Psoas muscle (tissue), 8 donors: Measurements from ENCODE around the gene CASTOR1. TPM values are rescaled to one million over a fixed set of nuclear protein-coding genes. Genes with fewer than 3 reads are reported as not detected.

Source experiments
- ATAC-seq, 4 donors: fragments of 200-7000 bp; cut with Tn5 transposase; one replicate each; pipeline ENCODE4 v1.9.1; 2020; ENCODE audit warnings: moderate library complexity in 3 of 4, mild to moderate bottlenecking in 2 of 4
- DNase-seq, 2 donors: peaks; one replicate each; pipeline ENCODE4 v3.0.0-alpha.2; 2020
- H3K27ac ChIP-seq: fragments of 200-600 bp; one replicate; pipeline ENCODE4 v1.8.0; 2022
- H3K27me3 ChIP-seq, 3 donors: fragments of 200-600 bp in 1 of 3; one replicate each; pipeline versions ENCODE4 v1.6.1 to v1.8.0; 2013 to 2022; ENCODE audit warnings: low read length in 2 of 3, mild to moderate bottlenecking in 2 of 3, moderate library complexity in 1 of 3; ENCODE audit not compliant: insufficient read depth in 3 of 3
- H3K36me3 ChIP-seq, 2 donors: fragments of 200-600 bp in 1 of 2; one replicate each; pipeline versions ENCODE4 v1.6.1 to v1.8.0; 2013 to 2022; ENCODE audit warnings: low read depth in 1 of 2, mild to moderate bottlenecking in 1 of 2, moderate library complexity in 1 of 2; ENCODE audit not compliant: insufficient read depth in 1 of 2
- H3K4me1 ChIP-seq: fragments of 200-600 bp; one replicate; pipeline ENCODE4 v1.8.0; 2022
- H3K4me3 ChIP-seq: fragments of 200-600 bp; one replicate; pipeline ENCODE4 v1.8.0; 2022; ENCODE audit warnings: mild to moderate bottlenecking
- H3K9me3 ChIP-seq: fragments of 200-600 bp; one replicate; pipeline ENCODE4 v1.8.0; 2022
- WGBS, 3 donors: extraction: QIAGEN DNeasy Blood & Tissue Kit; methylation state at CpG; one replicate each; pipeline versions ENCODE4 v1.1.6 to v1.1.7; 2013; 5-methylcytosine and 5-hydroxymethylcytosine counted together
- intact Hi-C, 2 donors: fragments of 100-400 bp; cut with DNase I; formaldehyde crosslinking; loops; one replicate each; pipeline versions ENCODE4 v1.11.0 to v1.14.2; 2022
- polyA plus RNA-seq, 3 donors: library from polyadenylated mRNA; stranded (reverse); fragments of 200-250 nt; gene quantifications; one replicate each; pipeline ENCODE4 v1.2.3, GENCODE V29; 2013
- total RNA-seq, 4 donors: library from RNA; stranded (reverse); fragmentation: NEBNext Ultra II Directional in 2 of 4; extraction: Animal tissue kit (Norgen Biotek cat#: 25700) in 2 of 4; gene quantifications; one replicate each; pipeline versions ENCODE4 v1.2.1 to v1.2.4, GENCODE V29; 2021 to 2023
- TF ChIP-seq, protein P1 (sequence below): fragments of 200-600 bp; IDR thresholded peaks from one replicate; pipeline ENCODE4 v1.8.0; 2022; ENCODE audit warnings: antibody characterized with exemption
- donor health status: healthy with polysubstance abuse.
- donor health status: DM: no; HTN: no; CAD: no; lungs with moderate emphysema.
- donor health status: Bipolar disorder and iron deficiency.
- donor health status: healthy.
- donor health status: DM: yes; HTN: yes; CAD: no.
- donor health status: DM: no; HTN: no; CAD: no.
- donor health status: DM: no; HTN: no; CAD: no.
- donor health status: DM: yes; HTN: yes; CAD: no.

The CASTOR1 gene
- total and polyA plus RNA-seq, 7 donors, result 0.44 to 5.1 (median 2.9) TPM

DNA sequence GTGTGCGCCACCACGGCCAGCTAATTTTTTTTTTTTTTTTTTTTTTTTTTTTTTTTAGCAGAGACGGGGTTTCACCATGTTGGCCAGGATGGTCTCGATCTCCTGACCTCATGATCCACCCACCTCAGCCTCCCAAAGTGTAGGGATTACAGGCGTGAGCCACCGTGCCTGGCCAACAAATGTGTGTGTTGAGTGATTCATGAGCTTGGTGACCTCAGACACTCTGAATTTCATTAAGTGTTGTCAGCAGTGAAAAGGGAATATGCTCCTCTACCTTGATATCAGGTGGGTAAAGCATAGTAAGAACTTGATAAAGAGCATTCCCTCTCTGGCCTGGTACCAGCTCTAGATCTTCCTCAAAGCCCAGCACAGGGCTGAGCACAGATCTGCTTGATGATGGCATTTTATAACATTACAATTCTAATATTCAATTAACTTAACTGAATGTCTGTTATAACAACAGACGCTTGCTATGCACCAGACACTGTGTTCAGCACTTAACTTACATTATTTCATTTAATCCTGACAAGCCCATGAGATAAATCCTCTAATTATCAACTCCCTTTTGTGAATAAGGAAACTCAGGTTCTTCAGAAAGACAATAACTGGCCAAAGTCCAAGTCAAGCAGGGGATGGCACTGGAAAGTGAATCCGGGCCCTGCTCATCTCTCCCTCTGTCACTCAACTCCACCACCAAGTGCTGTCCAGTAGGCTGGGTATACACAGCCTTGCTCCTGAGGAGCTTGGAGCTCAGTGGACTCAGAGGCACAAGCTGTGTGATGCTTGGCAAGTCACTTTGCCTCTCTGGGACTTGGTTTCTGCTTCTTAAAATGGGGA, 24.4 kb upstream of the CASTOR1 start:
- no peak overlapping the region for H3K4me3 ChIP-seq
- no peaks in the 10 kb centered on the region for H3K9me3 ChIP-seq
- H3K36me3 ChIP-seq, result no peaks in the 10 kb centered on the region
- no peak for ATAC-seq
- H3K27me3 ChIP-seq, result no peaks in the 10 kb centered on the region
- no peak for DNase-seq
- WGBS, 3 donors, result 71 to 86% (median 81%) methylated on average over 5 to 8 of the region's 8 CpGs
- intact Hi-C loops, result no loop called here
- no peak overlapping the region for H3K27ac ChIP-seq
- TF ChIP-seq, protein P1, sequence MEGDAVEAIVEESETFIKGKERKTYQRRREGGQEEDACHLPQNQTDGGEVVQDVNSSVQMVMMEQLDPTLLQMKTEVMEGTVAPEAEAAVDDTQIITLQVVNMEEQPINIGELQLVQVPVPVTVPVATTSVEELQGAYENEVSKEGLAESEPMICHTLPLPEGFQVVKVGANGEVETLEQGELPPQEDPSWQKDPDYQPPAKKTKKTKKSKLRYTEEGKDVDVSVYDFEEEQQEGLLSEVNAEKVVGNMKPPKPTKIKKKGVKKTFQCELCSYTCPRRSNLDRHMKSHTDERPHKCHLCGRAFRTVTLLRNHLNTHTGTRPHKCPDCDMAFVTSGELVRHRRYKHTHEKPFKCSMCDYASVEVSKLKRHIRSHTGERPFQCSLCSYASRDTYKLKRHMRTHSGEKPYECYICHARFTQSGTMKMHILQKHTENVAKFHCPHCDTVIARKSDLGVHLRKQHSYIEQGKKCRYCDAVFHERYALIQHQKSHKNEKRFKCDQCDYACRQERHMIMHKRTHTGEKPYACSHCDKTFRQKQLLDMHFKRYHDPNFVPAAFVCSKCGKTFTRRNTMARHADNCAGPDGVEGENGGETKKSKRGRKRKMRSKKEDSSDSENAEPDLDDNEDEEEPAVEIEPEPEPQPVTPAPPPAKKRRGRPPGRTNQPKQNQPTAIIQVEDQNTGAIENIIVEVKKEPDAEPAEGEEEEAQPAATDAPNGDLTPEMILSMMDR, result no peak
- peaks cover 27% of the 10 kb centered on the region for H3K4me1 ChIP-seq

DNA sequence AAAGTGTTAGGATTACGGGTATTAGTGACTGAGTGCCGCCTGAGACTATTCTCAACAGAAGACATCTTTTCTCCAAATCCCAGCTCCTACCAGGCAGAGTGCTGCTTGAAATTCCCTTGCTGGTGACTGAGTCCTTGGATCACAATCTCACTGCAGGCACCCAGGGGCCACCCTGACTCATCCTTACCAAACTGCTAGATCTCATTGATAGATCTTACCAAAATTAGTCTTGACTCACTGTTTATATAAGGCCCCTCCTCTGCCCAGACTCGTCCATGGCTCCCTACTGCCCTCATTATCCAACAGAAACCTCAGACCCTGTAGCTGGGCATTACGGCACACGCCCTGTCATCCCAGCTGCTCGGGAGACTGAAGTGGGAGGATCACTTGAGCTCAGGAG, 22.7 kb upstream of the CASTOR1 start:
- Histone ChIP-seq H3K9me3 (no peaks in the 10 kb centered on the region), H3K27me3 (no peaks in the 10 kb centered on the region), H3K4me3 (no peak overlapping the region), H3K27ac (no peak overlapping the region), H3K36me3 (no peaks in the 10 kb centered on the region), H3K4me1 (peaks cover 27% of the 10 kb centered on the region)
- DNase-seq, result no peak
- 82 to 91% (median 91%) methylated on average over 6 of the region's 6 CpGs for WGBS, 3 donors
- peak in 1 of 4 donors; percentile 23 for ATAC-seq
- TF ChIP-seq, protein P1, result no peak
- intact Hi-C loops, result no loop called here

DNA sequence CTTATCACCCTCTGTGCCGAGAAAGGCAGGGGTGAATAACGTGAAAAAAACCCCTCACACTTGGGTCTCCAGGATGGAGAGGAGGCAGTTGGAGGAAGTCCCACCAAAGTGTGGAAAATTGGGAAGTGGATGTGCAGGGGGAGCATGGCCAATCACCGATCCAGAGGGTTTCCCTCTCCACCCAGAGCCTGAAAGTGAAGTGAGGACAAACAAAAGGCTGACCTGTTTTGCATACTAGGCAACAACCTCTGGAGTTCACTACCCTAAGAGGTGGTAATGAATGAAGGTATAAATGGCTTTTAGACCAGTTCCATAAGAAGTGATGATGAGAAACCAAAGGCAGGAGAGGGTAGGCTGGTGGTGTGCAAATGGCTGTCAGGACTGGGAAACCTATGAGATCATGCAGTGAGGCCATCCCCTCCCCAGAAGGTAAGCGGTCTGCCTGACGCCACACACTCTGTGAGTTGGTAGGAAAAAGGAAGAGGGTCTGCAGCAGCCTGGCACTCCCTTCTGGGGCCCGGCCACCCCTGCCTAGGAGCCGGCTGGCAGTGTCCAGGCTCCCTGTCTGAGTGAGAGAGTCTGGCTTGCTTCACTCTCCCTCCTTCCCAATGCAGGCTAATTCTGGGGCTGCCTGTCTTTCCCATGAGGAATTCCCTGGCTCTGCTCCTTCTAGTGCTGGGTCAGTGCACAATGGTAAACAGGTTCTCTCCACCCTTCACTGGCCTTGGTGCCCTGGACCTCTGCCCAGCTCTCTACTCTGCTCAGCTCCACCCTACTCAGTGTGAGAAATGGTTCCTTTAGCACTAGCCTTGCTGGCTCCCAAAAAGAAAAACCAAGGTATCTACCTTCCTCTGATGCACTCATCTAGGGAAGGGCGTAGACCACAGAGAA, 21.8 kb upstream of the CASTOR1 start:
- ATAC-seq, result peak; percentile 60 to 78 (median 74)
- TF ChIP-seq, protein P1, result no peak
- no peaks in the 10 kb centered on the region for H3K9me3 ChIP-seq
- intact Hi-C loops, result no loop called here
- H3K4me3 ChIP-seq, result no peak overlapping the region
- 43 to 49% (median 45%) methylated on average over 8 of the region's 8 CpGs for WGBS, 3 donors
- no peaks in the 10 kb centered on the region for H3K27me3 ChIP-seq
- DNase-seq, result peak in 1 of 2 donors; percentile 76
- peaks cover 27% of the 10 kb centered on the region for H3K4me1 ChIP-seq
- no peak overlapping the region for H3K27ac ChIP-seq
- H3K36me3 ChIP-seq, result no peaks in the 10 kb centered on the region

DNA sequence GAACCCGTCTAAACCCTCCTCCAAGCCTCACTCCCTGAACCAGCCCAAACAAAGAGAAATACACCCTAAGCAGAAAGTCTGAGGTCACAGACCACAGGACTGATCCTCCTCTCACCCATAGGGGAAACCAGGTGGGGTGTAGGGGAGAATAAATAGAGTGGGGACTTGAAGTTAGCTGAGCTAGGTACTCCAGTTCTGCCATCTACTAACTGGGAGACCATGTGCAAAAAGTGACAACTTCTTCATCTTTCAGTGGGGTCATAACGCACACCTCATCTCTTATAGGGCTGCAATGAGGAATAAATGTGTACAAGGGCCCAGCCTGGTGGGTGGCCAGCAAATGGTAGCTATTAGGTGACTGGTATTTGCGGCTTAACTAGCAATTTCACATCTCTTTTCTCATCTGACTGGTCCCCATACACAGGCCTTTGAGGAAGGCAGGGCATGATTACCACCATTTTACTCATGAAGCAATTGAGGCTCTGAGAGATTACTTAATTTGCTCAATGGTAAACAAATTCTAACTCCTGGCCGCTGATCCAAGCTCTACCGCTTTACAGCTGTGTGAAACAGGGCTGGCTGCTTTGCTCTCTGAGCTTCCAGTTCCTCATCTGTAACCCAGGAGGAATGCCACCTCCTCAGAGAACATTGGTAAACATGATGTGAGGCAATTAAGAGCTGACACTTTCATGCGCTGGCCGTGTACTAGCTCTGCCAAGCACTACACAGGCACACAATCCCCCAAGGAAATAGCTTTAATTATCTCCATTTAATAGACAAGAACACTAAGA, 20.8 kb upstream of the CASTOR1 start:
- 69 to 79% (median 72%) methylated on average over 7 of the region's 7 CpGs for WGBS, 3 donors
- TF ChIP-seq, protein P1, result no peak
- no peak overlapping the region for H3K4me3 ChIP-seq
- no peak overlapping the region for H3K27ac ChIP-seq
- H3K9me3 ChIP-seq, result no peaks in the 10 kb centered on the region
- intact Hi-C loops, result no loop called here
- DNase-seq, result no peak
- H3K4me1 ChIP-seq, result peaks cover 31% of the 10 kb centered on the region
- peak in 2 of 4 donors; percentile 36 to 54 for ATAC-seq
- H3K27me3 ChIP-seq, result no peaks in the 10 kb centered on the region
- no peaks in the 10 kb centered on the region for H3K36me3 ChIP-seq
